NCI-H2029 treated with DMSO at 0.1 percent for 48 hours (cell line): Measurements from ENCODE around the gene PCSK1.
"Not testable (repeated sequence)": the region's sequence is repeated elsewhere in the genome, so short reads cannot be mapped to it uniquely, and the experiment has no call there.

Experiments
- DNase-seq: peaks from one replicate; lab custom pipeline; 2025; lab: John Stamatoyannopoulos, UW

The PCSK1 gene

GRCh38 chr5:96372726-96373380, 60.2 kb downstream of the PCSK1 start:
- DNase-seq, result no peak

GRCh38 chr5:96370976-96371375, 62.1 kb downstream of the PCSK1 start:
- no peak for DNase-seq

GRCh38 chr5:96367337-96367736, 65.7 kb downstream of the PCSK1 start:
- not testable (repeated sequence) for DNase-seq

- no peak for DNase-seq
Observed at GRCh38 chr5:96354237-96354636, 78.8 kb downstream of the PCSK1 start.

GRCh38 chr5:96353220-96353619, 79.8 kb downstream of the PCSK1 start:
- no peak for DNase-seq

- no peak for DNase-seq
Observed at GRCh38 chr5:96350678-96351077, 82.4 kb downstream of the PCSK1 start.

- DNase-seq, result no peak
Observed at GRCh38 chr5:96348536-96348935, 84.5 kb downstream of the PCSK1 start.

- DNase-seq, result no peak
Observed at GRCh38 chr5:96347502-96348292, 85.4 kb downstream of the PCSK1 start.

GRCh38 chr5:96344678-96345577, 88.1 kb downstream of the PCSK1 start:
- DNase-seq, result peak; percentile 96

GRCh38 chr5:96343094-96343493, 90.0 kb downstream of the PCSK1 start:
- DNase-seq, result no peak

- DNase-seq, result no peak
Observed at GRCh38 chr5:96342581-96342980, 90.5 kb downstream of the PCSK1 start.
